Mesothelial cell of epicardium (in vitro differentiated cells): Measurements from ENCODE around the gene LIMCH1. TPM values are rescaled to one million over a fixed set of nuclear protein-coding genes. Genes with fewer than 3 reads are reported as not detected.

ENCODE experiments used
- DNase-seq, 2 experiments: peaks; one replicate each; pipeline ENCODE4 v3.0.0; 2021; ENCODE audit warnings: low spot score in 2 of 2; ENCODE audit not compliant: unreplicated experiment in 2 of 2
- H3K27ac Mint-ChIP-seq: 2 replicates; pipeline ENCODE4 v1.8.0; 2021; ENCODE audit warnings: mixed read lengths
- H3K27me3 Mint-ChIP-seq: 2 replicates; pipeline ENCODE4 v1.8.0; 2021; ENCODE audit warnings: low read depth, mixed read lengths
- H3K36me3 Mint-ChIP-seq: 2 replicates; pipeline ENCODE4 v1.8.0; 2021; ENCODE audit warnings: mixed read lengths
- H3K4me1 Mint-ChIP-seq: 2 replicates; pipeline ENCODE4 v1.8.0; 2021; ENCODE audit warnings: mixed read lengths
- H3K4me3 Mint-ChIP-seq: 2 replicates; pipeline ENCODE4 v1.8.0; 2021; ENCODE audit warnings: mild to moderate bottlenecking, moderate library complexity, mixed read lengths
- H3K9me3 Mint-ChIP-seq: 2 replicates; pipeline ENCODE4 v1.8.0; 2021; ENCODE audit warnings: mixed read lengths
- total RNA-seq: library from RNA; stranded (reverse); gene quantifications from 3 replicates; pipeline ENCODE4 v1.2.1, GENCODE V29; 2021
- TF ChIP-seq, protein P1 (sequence below): fragments of 200-600 bp; sonication (generic); IDR thresholded peaks from one replicate; pipeline ENCODE4 v1.5.0; 2021; ENCODE audit warnings: antibody characterized with exemption; ENCODE audit not compliant: unreplicated experiment

LIMCH1 gene
- total RNA-seq, 1 donor from 2014 or later, result 66.8 TPM

DNA sequence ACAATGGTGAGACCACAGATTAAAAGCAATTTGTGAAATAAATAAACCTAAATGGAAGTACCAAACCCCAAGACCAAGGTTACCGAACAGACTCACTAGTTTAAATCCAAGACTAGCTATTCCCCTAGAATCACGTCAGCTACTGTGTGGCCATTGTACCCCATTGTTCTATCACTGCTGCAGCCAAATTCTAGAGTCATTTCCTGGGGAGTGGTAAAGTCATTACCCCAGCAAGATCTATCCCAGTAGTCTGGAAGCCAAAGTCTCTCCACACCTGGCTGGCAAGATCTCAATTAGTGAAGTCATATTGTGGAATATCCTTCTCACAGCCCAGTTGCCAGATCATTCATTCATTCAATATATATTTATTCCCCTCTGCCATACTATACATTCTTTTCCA is 143.1 kb downstream of the LIMCH1 start:
- H3K27me3 Mint-ChIP-seq, result no peaks in the 10 kb centered on the region
- no peaks in the 10 kb centered on the region for H3K9me3 Mint-ChIP-seq
- TF ChIP-seq, protein P1, sequence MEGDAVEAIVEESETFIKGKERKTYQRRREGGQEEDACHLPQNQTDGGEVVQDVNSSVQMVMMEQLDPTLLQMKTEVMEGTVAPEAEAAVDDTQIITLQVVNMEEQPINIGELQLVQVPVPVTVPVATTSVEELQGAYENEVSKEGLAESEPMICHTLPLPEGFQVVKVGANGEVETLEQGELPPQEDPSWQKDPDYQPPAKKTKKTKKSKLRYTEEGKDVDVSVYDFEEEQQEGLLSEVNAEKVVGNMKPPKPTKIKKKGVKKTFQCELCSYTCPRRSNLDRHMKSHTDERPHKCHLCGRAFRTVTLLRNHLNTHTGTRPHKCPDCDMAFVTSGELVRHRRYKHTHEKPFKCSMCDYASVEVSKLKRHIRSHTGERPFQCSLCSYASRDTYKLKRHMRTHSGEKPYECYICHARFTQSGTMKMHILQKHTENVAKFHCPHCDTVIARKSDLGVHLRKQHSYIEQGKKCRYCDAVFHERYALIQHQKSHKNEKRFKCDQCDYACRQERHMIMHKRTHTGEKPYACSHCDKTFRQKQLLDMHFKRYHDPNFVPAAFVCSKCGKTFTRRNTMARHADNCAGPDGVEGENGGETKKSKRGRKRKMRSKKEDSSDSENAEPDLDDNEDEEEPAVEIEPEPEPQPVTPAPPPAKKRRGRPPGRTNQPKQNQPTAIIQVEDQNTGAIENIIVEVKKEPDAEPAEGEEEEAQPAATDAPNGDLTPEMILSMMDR, result no peak
- H3K27ac Mint-ChIP-seq, result no peak overlapping the region
- H3K4me1 Mint-ChIP-seq, result peaks cover 2% of the 10 kb centered on the region
- H3K4me3 Mint-ChIP-seq, result no peak overlapping the region
- no peak for DNase-seq
- H3K36me3 Mint-ChIP-seq, result peaks cover 39% of the 10 kb centered on the region

DNA sequence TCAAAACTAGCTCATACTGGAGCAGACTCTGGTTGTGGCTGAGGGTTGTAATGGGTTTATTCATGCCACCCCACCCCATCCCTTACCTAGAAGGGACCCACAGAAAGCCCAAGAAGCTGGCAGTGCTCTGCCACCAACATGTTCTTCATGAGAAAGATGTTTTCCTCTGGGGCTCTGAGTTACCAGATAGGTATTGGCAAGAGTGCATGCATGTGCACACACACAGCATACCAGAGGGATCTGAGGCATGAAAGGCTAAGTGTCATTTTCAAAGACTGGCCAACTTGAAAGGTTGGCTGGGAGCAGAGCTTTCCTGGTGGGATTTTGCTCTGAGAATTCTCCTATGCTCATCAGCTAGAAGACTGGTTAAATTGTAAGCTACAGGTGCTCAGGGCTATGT is 145.4 kb downstream of the LIMCH1 start:
- H3K4me1 Mint-ChIP-seq, result no peaks in the 10 kb centered on the region
- no peak for DNase-seq
- peaks cover 50% of the 10 kb centered on the region for H3K36me3 Mint-ChIP-seq
- H3K4me3 Mint-ChIP-seq, result no peak overlapping the region
- H3K9me3 Mint-ChIP-seq, result no peaks in the 10 kb centered on the region
- TF ChIP-seq, protein P1, result no peak
- H3K27me3 Mint-ChIP-seq, result no peaks in the 10 kb centered on the region
- H3K27ac Mint-ChIP-seq, result no peak overlapping the region

DNA sequence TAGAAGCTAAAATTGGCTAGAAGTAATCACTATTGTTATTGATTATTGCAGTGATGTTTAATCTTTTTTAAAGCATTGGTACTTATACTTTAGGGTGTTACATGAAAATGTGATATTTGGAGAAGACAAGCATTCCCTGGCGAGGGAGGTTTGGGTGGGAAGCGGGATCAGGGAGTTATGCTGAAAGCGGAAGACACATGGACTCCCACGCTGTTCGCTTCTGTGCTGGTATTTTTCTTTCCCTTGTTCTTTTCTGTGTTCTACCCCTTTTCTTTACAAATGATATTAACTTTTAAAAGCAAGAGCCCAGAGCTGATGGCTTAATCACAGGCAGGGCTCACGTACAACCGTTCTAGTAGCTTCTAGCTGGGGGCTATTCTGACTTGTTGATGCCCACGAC is 148.9 kb downstream of the LIMCH1 start:
- Mint-ChIP-seq H3K4me1 (no peaks in the 10 kb centered on the region), H3K27me3 (no peaks in the 10 kb centered on the region), H3K9me3 (no peaks in the 10 kb centered on the region), H3K4me3 (no peak overlapping the region), H3K36me3 (peaks cover 55% of the 10 kb centered on the region), H3K27ac (no peak overlapping the region)
- TF ChIP-seq, protein P1, result no peak
- no peak for DNase-seq

DNA sequence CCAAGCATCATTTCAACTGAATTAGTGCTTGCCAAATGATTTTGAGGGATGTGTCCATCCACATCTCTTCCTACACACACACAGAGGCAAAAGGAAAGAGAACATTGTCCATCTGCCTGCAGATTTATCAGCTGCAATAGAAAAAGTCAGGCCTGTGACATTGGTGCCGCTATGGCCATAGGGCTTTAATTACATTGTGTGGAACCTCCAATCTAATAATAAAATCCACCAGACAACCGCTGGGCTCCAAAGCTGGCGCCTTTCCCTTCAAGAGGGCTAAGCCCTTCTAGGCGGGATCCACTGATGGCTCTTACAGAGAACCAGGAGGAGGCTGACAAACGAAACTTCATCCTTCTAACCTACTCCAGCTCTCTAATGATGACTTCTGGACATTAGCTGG is 150.0 kb downstream of the LIMCH1 start:
- no peaks in the 10 kb centered on the region for H3K4me1 Mint-ChIP-seq
- H3K27me3 Mint-ChIP-seq, result no peaks in the 10 kb centered on the region
- DNase-seq, result no peak
- no peak overlapping the region for H3K27ac Mint-ChIP-seq
- peaks cover 50% of the 10 kb centered on the region for H3K36me3 Mint-ChIP-seq
- no peak overlapping the region for H3K4me3 Mint-ChIP-seq
- TF ChIP-seq, protein P1, result no peak
- H3K9me3 Mint-ChIP-seq, result no peaks in the 10 kb centered on the region

DNA sequence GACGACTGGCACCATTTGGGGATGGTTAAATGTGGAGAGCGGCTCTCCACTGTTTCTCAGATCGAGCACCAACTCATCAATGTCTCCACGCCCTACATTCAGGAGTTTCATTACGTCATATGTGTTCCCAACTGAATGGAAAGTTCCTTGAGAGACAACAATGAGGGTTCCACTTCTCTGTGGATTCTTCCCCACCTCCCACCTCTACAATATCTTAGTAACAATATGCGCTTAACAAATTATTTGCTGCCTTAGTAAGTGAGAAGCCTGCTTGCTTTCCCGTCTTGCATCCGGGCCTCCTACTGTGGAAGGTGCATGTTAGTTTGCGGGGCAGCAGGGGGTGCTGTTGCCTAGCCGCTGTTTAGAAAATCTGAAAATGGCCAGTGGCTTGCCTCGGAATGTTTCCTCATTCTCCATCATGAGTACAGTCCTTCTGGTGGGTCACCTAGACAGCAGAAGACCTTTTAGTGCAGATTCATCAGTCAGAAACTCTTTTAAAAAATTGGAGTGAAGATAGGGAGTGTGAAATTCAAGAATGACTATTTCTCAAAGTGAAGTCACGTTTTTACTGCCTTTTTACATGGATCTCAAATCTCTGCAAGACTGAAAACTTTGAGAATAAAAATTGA is 154.9 kb downstream of the LIMCH1 start:
- Mint-ChIP-seq H3K9me3 (no peaks in the 10 kb centered on the region), H3K4me1 (no peaks in the 10 kb centered on the region), H3K36me3 (peaks cover 23% of the 10 kb centered on the region), H3K27me3 (no peaks in the 10 kb centered on the region), H3K4me3 (no peak overlapping the region), H3K27ac (no peak overlapping the region)
- TF ChIP-seq, protein P1, result peak; percentile 81
- DNase-seq, result peak; percentile 27 to 64

DNA sequence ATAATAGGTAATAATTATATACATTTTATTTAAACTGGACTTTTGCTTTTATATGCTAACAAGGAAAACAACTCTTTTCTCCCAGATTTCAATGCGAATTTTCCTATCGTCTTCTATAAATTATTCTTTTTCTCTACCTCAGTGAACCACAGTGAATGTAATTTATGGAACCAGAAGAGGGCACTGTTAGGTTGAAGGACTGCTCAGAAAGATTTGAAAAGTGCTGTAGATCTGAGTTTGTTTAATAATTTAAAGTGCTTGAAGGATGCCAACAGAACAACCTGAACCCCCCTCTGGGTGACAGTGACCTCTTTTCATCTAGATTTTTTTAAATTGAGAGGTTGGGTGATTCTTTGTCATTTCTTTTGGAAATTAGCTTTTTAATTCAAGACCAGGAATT is 155.7 kb downstream of the LIMCH1 start:
- Mint-ChIP-seq H3K27ac (no peak overlapping the region), H3K4me3 (no peak overlapping the region), H3K4me1 (no peaks in the 10 kb centered on the region), H3K36me3 (peaks cover 21% of the 10 kb centered on the region), H3K27me3 (no peaks in the 10 kb centered on the region), H3K9me3 (no peaks in the 10 kb centered on the region)
- TF ChIP-seq, protein P1, result no peak
- DNase-seq, result no peak
